ENCODE data around the gene GIMAP6.

GRCh38 chr7:150613880-150614279 lies 18.3 kb downstream of the GIMAP6 start:
- TF ChIP-seq, protein P1, sequence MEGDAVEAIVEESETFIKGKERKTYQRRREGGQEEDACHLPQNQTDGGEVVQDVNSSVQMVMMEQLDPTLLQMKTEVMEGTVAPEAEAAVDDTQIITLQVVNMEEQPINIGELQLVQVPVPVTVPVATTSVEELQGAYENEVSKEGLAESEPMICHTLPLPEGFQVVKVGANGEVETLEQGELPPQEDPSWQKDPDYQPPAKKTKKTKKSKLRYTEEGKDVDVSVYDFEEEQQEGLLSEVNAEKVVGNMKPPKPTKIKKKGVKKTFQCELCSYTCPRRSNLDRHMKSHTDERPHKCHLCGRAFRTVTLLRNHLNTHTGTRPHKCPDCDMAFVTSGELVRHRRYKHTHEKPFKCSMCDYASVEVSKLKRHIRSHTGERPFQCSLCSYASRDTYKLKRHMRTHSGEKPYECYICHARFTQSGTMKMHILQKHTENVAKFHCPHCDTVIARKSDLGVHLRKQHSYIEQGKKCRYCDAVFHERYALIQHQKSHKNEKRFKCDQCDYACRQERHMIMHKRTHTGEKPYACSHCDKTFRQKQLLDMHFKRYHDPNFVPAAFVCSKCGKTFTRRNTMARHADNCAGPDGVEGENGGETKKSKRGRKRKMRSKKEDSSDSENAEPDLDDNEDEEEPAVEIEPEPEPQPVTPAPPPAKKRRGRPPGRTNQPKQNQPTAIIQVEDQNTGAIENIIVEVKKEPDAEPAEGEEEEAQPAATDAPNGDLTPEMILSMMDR (IDR thresholded peaks at IDR 0.05): no peak
- no peak for TF ChIP-seq ZNF512 (CRISPR knock-in tag; IDR thresholded peaks at IDR 0.05; ENCODE audit: borderline replicate concordance)
- no peak for TF ChIP-seq ESRRA (CRISPR knock-in tag; IDR thresholded peaks at IDR 0.05; ENCODE audit: borderline replicate concordance)
- TF ChIP-seq RELA (CRISPR knock-in tag; IDR thresholded peaks at IDR 0.05; ENCODE audit: borderline replicate concordance): no peak
- TF ChIP-seq, protein P2, sequence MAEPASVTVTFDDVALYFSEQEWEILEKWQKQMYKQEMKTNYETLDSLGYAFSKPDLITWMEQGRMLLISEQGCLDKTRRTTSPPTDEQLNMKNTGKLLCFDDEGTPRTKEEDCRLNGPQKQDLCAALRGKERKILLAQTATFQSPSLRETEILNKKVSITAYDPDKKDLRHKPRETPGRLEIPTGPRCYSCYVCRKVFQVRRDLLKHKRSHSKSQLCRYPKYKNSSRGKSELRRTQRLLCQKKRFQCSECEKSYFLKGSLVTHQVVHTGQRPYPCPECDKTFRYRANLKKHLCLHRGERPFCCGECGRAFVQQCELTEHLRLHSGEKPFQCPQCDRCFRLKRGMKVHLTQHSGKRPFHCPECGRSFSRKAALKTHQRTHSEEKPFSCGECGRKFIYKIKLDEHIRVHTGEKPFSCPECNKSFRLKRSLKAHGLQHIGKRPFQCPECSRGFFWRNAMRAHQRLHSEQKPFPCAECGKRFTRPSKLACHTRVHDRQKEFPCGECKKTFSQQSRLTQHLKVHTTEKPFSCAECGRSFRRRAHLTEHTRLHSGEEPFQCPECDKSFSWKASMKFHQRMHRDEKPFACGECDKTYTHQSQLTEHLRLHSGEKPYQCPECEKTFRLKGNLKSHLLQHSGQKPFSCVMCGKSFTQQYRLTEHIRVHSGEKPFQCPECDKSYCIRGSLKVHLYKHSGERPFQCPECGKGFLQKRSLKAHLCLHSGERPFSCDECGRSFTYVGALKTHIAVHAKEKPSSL (CRISPR knock-in tag; conservative IDR thresholded peaks at IDR 0.05): no peak
- no peak for TF ChIP-seq ZNF121 (CRISPR knock-in tag; IDR thresholded peaks at IDR 0.05)
- no peak for TF ChIP-seq ZNF396 (CRISPR knock-in tag; IDR thresholded peaks at IDR 0.05; ENCODE audit: borderline replicate concordance)
- TF ChIP-seq SMAD4 (CRISPR knock-in tag; IDR thresholded peaks at IDR 0.05): no peak
- TF ChIP-seq, protein P3, sequence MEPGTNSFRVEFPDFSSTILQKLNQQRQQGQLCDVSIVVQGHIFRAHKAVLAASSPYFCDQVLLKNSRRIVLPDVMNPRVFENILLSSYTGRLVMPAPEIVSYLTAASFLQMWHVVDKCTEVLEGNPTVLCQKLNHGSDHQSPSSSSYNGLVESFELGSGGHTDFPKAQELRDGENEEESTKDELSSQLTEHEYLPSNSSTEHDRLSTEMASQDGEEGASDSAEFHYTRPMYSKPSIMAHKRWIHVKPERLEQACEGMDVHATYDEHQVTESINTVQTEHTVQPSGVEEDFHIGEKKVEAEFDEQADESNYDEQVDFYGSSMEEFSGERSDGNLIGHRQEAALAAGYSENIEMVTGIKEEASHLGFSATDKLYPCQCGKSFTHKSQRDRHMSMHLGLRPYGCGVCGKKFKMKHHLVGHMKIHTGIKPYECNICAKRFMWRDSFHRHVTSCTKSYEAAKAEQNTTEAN (CRISPR knock-in tag; IDR thresholded peaks at IDR 0.05): no peak
- TF ChIP-seq, protein P4, sequence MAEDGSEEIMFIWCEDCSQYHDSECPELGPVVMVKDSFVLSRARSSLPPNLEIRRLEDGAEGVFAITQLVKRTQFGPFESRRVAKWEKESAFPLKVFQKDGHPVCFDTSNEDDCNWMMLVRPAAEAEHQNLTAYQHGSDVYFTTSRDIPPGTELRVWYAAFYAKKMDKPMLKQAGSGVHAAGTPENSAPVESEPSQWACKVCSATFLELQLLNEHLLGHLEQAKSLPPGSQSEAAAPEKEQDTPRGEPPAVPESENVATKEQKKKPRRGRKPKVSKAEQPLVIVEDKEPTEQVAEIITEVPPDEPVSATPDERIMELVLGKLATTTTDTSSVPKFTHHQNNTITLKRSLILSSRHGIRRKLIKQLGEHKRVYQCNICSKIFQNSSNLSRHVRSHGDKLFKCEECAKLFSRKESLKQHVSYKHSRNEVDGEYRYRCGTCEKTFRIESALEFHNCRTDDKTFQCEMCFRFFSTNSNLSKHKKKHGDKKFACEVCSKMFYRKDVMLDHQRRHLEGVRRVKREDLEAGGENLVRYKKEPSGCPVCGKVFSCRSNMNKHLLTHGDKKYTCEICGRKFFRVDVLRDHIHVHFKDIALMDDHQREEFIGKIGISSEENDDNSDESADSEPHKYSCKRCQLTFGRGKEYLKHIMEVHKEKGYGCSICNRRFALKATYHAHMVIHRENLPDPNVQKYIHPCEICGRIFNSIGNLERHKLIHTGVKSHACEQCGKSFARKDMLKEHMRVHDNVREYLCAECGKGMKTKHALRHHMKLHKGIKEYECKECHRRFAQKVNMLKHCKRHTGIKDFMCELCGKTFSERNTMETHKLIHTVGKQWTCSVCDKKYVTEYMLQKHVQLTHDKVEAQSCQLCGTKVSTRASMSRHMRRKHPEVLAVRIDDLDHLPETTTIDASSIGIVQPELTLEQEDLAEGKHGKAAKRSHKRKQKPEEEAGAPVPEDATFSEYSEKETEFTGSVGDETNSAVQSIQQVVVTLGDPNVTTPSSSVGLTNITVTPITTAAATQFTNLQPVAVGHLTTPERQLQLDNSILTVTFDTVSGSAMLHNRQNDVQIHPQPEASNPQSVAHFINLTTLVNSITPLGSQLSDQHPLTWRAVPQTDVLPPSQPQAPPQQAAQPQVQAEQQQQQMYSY (CRISPR knock-in tag; IDR thresholded peaks at IDR 0.05): no peak
- TF ChIP-seq, protein P5, sequence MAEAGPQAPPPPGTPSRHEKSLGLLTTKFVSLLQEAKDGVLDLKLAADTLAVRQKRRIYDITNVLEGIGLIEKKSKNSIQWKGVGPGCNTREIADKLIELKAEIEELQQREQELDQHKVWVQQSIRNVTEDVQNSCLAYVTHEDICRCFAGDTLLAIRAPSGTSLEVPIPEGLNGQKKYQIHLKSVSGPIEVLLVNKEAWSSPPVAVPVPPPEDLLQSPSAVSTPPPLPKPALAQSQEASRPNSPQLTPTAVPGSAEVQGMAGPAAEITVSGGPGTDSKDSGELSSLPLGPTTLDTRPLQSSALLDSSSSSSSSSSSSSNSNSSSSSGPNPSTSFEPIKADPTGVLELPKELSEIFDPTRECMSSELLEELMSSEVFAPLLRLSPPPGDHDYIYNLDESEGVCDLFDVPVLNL (CRISPR knock-in tag; IDR thresholded peaks at IDR 0.05; ENCODE audit: borderline replicate concordance, low read depth): no peak
- no peak for TF ChIP-seq FOXK1 (CRISPR knock-in tag; IDR thresholded peaks at IDR 0.05)
- TF ChIP-seq JUN (CRISPR knock-in tag; IDR thresholded peaks at IDR 0.05): no peak
